ENCODE results near the gene IMPA2.

DNA sequence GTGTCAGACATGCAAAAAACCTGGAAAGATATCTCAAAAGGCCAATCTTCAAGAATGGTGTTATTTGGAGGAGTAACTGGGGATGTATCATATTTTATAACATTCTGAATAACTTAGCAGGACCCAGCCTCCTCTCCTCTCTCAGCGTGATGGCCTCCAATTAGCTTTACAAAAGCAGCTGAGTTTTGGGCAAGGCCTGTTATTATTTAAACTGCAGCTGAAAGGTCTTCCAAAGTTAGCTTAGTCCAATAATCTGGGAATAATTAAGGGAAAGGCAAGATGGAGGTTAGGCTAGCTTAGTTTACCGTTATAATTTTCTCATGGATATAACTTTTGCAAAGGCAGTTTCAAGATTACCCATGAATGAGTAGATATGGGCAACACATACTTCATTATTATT lies 40.4 kb upstream of the IMPA2 start:
- TF ChIP-seq, protein P1, sequence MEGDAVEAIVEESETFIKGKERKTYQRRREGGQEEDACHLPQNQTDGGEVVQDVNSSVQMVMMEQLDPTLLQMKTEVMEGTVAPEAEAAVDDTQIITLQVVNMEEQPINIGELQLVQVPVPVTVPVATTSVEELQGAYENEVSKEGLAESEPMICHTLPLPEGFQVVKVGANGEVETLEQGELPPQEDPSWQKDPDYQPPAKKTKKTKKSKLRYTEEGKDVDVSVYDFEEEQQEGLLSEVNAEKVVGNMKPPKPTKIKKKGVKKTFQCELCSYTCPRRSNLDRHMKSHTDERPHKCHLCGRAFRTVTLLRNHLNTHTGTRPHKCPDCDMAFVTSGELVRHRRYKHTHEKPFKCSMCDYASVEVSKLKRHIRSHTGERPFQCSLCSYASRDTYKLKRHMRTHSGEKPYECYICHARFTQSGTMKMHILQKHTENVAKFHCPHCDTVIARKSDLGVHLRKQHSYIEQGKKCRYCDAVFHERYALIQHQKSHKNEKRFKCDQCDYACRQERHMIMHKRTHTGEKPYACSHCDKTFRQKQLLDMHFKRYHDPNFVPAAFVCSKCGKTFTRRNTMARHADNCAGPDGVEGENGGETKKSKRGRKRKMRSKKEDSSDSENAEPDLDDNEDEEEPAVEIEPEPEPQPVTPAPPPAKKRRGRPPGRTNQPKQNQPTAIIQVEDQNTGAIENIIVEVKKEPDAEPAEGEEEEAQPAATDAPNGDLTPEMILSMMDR (IDR thresholded peaks at IDR 0.05; ENCODE audit: poor library complexity), result no peak
- TF ChIP-seq EZH2 (IDR thresholded peaks at IDR 0.05; ENCODE audit: borderline replicate concordance) (no peak), EZH2phosphoT487 (IDR thresholded peaks at IDR 0.05; ENCODE audit: low read depth, severe bottlenecking, unreplicated experiment) (no peak)

Measured in hepatocyte (in vitro differentiated cells).